Heart right ventricle (tissue), 16 donors: ENCODE data around the gene MLLT3. TPM values are rescaled to one million over a fixed set of nuclear protein-coding genes. Genes with fewer than 3 reads are reported as not detected.

Experiments
- ATAC-seq, 8 donors: fragments of 200-7000 bp; cut with Tn5 transposase; one replicate each; pipeline ENCODE4 v1.9.1; 2020; ENCODE audit warnings: mild to moderate bottlenecking in 8 of 8, moderate library complexity in 8 of 8, moderate number of reproducible peaks in 1 of 8
- DNase-seq, 2 donors: peaks; one replicate each; pipeline ENCODE4 v3.0.0-alpha.2; 2020
- H3K27ac ChIP-seq, 10 donors: fragments of 200-600 bp; sonication (generic) in 2 of 10; one replicate each; pipeline versions ENCODE4 v1.5.0 to v1.8.0; 2020 to 2022; ENCODE audit warnings: mild to moderate bottlenecking in 3 of 10
- H3K27me3 ChIP-seq, 7 donors: fragments of 200-600 bp; one replicate each; pipeline ENCODE4 v1.8.0; 2021 to 2022; ENCODE audit warnings: mild to moderate bottlenecking in 2 of 7
- H3K36me3 ChIP-seq, 9 donors: fragments of 200-600 bp; sonication (generic) in 1 of 9; one replicate each; pipeline versions ENCODE4 v1.5.0 to v1.8.0; 2020 to 2022; ENCODE audit warnings: mild to moderate bottlenecking in 2 of 9
- H3K4me1 ChIP-seq, 9 donors: fragments of 200-600 bp; sonication (generic) in 1 of 9; one replicate each; pipeline versions ENCODE4 v1.5.0 to v1.8.0; 2020 to 2022; ENCODE audit warnings: mild to moderate bottlenecking in 4 of 9
- H3K4me3 ChIP-seq, 10 donors: fragments of 200-600 bp; sonication (generic) in 2 of 10; one replicate each; pipeline versions ENCODE4 v1.5.0 to v1.8.0; 2020 to 2022; ENCODE audit warnings: mild to moderate bottlenecking in 7 of 10, moderate library complexity in 2 of 10
- H3K9me3 ChIP-seq, 11 donors: fragments of 200-600 bp in 10 of 11; sonication (generic) in 2 of 11; one replicate each; pipeline versions ENCODE4 v1.5.0 to v1.8.0; 2013 to 2022; ENCODE audit warnings: mild to moderate bottlenecking in 2 of 11, control low read depth in 1 of 11, moderate library complexity in 1 of 11
- WGBS, 2 donors: extraction: QIAGEN DNeasy Blood & Tissue Kit; methylation state at CpG; one replicate each; pipeline ENCODE4 v1.1.7; 2013; ENCODE audit warnings: inconsistent platforms in 1 of 2; 5-methylcytosine and 5-hydroxymethylcytosine counted together
- intact Hi-C, 10 donors: fragments of 100-400 bp; cut with DNase I; formaldehyde crosslinking; loops; one replicate each; pipeline versions ENCODE4 v1.11.1 to v1.14.2; 2022
- polyA plus RNA-seq, 2 donors: library from polyadenylated mRNA; stranded (reverse); fragments of 200-250 nt; gene quantifications; one replicate each; pipeline ENCODE4 v1.2.3, GENCODE V29; 2013
- total RNA-seq, 10 donors: library from RNA; stranded (reverse); fragmentation: NEBNext Ultra II Directional in 3 of 10; extraction: Animal tissue kit (Norgen Biotek cat#: 25700) in 3 of 10; gene quantifications; one replicate each; pipeline versions ENCODE4 v1.2.1 to v1.2.4, GENCODE V29; 2021 to 2023
- TF ChIP-seq, protein P1 (sequence below), 9 donors: fragments of 200-600 bp; sonication (generic) in 2 of 9; IDR thresholded peaks; one replicate each; pipeline versions ENCODE4 v1.5.0 to v1.8.0; 2021 to 2022; ENCODE audit warnings: antibody characterized with exemption in 9 of 9, mild to moderate bottlenecking in 5 of 9, moderate library complexity in 1 of 9
- donor health status: Arrhythmogenic right ventricular cardiomyopathy.
- donor health status: ischemic (EF 13 %, LVEDD 7.1; RV severe dilation, severe dysfunction).
- donor health status: healthy with polysubstance abuse.
- donor health status: DM: no; HTN: yes; CAD: no.
- donor health status: DM: no; HTN: no; CAD: no.
- donor health status: ischemic (EF 25% LVEDD 6.9; RV normal size, moderate dysfunction).
- donor health status: ischemic (EF 25% LVEDD 5.7; RV mildly dilated, moderate dysfunction).
- donor health status: healthy.
- donor health status: DM: yes; HTN: yes; CAD: no.
- donor health status: Ischemic cardiomyopathy.
- donor health status: ischemic (EF 35%, LVEDD 5.7; RV mildly dilated, moderate dysfunction).
- donor health status: nonischemic (EF 11% LVEDD 7.7; RV severe dilation, severe dysfunction).
- donor health status: DM: yes; HTN: yes; CAD: no.
- donor health status: PGD.
- donor health status: ischemic (EF 29% LVEDD 5.4; RV normal size, mild dysfunction).
- donor health status: nonischemic (EF 23%, LVEDD 6.1; RV moderate dilation, normal function).

The MLLT3 gene
- total and polyA plus RNA-seq, 12 donors: 4.3 to 22.7 (median 13.5) TPM

DNA sequence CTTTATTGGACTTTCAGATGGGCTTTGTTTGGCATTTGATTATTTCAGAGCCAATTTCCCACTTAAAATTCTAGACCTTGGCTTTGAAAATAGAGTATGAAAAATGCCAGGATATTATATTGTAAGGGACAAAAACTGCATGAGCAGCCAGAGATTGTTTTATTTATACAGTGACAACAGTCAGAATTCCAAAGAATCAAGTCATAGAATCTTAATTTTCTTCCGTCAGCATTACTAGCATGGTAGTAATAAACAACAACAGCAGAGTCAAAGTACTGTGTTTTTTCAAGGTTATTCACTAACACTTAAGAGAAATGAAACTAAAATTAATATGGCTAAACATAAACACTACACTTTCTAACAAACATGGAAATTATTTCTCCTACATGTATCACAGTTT, 52.2 kb downstream of the MLLT3 start:
- Histone ChIP-seq H3K36me3 (no peaks in the 10 kb centered on the region), H3K4me3 (no peak overlapping the region), H3K9me3 (peaks cover 0 to 6% (median 0%) of the 10 kb centered on the region in 11 donors), H3K27ac (no peak overlapping the region), H3K27me3 (no peaks in the 10 kb centered on the region), H3K4me1 (peaks cover 0 to 34% (median 20%) of the 10 kb centered on the region in 9 donors)
- WGBS, 2 donors: 68 to 72% methylated on average over 1 of the region's 1 CpG
- ATAC-seq (no peak), DNase-seq (no peak)
- intact Hi-C loops: no loop called here
- TF ChIP-seq, protein P1, sequence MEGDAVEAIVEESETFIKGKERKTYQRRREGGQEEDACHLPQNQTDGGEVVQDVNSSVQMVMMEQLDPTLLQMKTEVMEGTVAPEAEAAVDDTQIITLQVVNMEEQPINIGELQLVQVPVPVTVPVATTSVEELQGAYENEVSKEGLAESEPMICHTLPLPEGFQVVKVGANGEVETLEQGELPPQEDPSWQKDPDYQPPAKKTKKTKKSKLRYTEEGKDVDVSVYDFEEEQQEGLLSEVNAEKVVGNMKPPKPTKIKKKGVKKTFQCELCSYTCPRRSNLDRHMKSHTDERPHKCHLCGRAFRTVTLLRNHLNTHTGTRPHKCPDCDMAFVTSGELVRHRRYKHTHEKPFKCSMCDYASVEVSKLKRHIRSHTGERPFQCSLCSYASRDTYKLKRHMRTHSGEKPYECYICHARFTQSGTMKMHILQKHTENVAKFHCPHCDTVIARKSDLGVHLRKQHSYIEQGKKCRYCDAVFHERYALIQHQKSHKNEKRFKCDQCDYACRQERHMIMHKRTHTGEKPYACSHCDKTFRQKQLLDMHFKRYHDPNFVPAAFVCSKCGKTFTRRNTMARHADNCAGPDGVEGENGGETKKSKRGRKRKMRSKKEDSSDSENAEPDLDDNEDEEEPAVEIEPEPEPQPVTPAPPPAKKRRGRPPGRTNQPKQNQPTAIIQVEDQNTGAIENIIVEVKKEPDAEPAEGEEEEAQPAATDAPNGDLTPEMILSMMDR (IDR thresholded peaks at IDR 0.05): no peak

DNA sequence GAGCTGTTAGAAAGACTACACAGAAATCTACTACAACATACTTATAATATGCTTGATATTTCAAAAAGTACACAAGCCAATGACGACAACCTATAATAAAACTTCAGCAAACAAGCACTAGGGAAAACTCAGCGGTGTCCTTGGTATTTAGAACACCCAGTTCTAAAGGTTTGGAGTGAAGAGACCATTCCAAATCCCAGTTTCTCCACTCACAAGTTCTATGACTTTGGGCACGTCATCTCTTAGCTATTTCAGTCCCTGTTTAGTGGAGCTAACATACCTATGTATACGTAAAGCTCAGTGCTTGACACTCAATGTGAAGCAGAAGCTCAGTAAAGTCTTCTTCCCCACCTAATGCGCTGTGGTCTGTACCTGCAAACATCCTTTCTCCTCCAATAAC, 52.8 kb downstream of the MLLT3 start:
- Histone ChIP-seq H3K36me3 (no peaks in the 10 kb centered on the region), H3K27me3 (no peaks in the 10 kb centered on the region), H3K4me3 (no peak overlapping the region), H3K9me3 (peaks cover 0 to under 1% (median 0%) of the 10 kb centered on the region in 11 donors), H3K27ac (no peak overlapping the region), H3K4me1 (peaks cover 0 to 34% (median 20%) of the 10 kb centered on the region in 9 donors)
- intact Hi-C loops: no loop called here
- ATAC-seq (no peak), DNase-seq (no peak)
- 75 to 85% methylated on average over 5 of the region's 5 CpGs for WGBS, 2 donors
- TF ChIP-seq, protein P1 (IDR thresholded peaks at IDR 0.05): no peak

DNA sequence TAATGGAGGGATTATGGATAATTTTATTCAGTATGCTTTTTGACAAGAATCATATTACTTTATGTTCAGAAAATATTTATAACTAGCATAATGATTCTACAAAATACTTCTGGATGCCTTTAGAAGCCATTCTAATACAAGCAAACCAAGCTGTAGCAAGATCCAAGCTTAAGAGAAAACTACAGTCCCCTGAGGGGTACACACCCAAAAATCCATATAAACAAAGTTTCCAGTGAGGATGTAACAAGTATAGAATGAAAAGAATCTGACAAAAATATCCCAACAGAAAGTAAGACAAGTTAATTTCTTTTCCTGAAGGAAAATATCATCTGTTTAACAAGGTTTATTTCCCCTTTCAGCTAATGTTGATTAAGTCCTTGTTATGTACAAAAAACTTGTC, 53.9 kb downstream of the MLLT3 start:
- TF ChIP-seq, protein P1 (IDR thresholded peaks at IDR 0.05): no peak
- Histone ChIP-seq H3K4me3 (no peak overlapping the region), H3K9me3 (no peaks in the 10 kb centered on the region), H3K27me3 (no peaks in the 10 kb centered on the region), H3K27ac (no peak overlapping the region), H3K4me1 (peaks cover 0 to 43% (median 20%) of the 10 kb centered on the region in 9 donors), H3K36me3 (no peaks in the 10 kb centered on the region)
- intact Hi-C loops: no loop called here
- no peak for DNase-seq
- ATAC-seq: no peak

DNA sequence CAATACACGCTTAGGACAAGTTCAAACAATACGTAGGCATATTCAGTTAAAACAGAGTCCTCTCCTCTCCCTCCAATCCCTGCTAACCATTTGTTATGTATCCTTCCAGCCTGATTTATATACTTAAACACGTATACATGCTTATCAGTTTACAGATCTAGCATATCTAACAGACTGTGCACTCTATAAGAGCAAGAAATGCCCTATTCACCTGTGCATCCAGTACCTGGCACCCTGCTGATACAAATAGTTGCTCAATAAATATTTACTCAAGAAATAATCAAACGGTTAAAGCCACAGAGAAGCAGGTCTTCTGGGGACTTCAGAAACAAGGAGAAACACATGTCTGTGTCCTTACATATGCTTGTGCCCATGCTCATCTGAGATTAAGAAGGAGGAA, 55.9 kb downstream of the MLLT3 start:
- WGBS, 2 donors: 95 to 96% methylated on average over 4 of the region's 4 CpGs
- ATAC-seq (no peak), DNase-seq (no peak)
- Histone ChIP-seq H3K27me3 (no peaks in the 10 kb centered on the region), H3K4me3 (no peak overlapping the region), H3K4me1 (peaks cover 0 to 56% (median 24%) of the 10 kb centered on the region in 9 donors), H3K27ac (no peak overlapping the region), H3K36me3 (no peaks in the 10 kb centered on the region), H3K9me3 (no peaks in the 10 kb centered on the region)
- TF ChIP-seq, protein P1 (IDR thresholded peaks at IDR 0.05): no peak
- intact Hi-C loops: no loop called here
